AG08395 (cell line): ENCODE data around the gene CPEB1.

Source experiments
- DNase-seq: peaks from one replicate; pipeline ENCODE4 v3.0.0; 2012; ENCODE audit warnings: mixed read lengths, low spot score

CPEB1 gene

GRCh38 chr15:82595203-82595602 is 52.0 kb downstream of the CPEB1 start:
- no peak for DNase-seq

DNA sequence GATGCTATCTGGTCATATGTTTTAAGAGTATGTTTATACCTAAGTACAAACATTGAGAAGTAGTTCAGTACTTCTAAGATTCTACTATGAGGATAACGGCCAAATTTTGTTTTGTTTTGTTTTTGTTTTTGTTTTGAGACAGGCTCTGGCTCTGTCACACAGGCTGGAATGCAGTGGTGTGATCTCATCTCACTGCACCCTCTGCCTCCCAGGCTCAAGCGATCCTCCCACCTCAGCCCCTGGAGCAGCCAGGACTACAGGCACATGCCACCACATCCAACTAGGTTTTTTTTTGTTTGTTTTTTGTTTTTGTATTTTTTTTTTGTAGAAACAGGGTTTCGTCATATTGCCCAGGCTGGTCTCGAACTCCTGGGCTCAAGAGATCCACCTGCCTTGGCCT is 59.4 kb downstream of the CPEB1 start:
- DNase-seq, result no peak

DNA sequence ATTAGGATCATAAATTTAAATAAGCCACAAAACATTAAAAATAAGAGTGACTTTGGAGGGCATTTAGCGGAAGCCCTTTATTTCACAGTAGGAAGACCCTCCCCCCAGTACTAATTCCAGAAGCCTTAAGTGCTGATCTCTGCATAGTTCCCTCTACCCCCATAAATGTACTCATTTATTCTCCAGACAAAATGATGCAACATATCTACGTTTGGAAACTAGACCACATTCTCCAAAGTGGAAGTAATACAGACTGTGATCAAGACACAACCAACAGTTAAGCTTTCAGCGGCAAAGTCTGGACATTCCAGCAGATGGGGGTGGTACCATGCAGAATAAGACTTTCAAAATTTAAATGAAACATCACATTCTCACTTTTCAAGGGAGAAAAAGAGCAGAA is 62.1 kb downstream of the CPEB1 start:
- peak; percentile 53 for DNase-seq

GRCh38 chr15:82580713-82581112 is 66.5 kb downstream of the CPEB1 start:
- no peak for DNase-seq

DNA sequence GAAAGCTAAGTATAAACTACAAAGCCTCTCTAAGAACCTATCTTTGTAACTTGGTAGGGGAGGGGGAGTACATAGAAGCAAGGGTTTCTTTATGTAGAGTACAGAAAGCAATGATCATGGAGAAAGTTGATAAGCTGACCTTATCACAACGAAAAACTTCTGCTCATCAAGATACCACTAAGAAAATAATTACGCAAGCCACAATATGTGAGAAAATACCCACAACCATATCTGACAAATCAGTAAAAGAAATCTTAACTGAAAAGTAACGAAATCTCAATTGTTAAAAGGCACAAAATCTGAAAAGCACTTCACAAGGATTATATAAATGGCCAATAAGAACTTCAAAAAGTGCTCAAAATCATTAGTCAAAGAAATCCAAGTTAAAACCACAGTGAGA is 71.8 kb downstream of the CPEB1 start:
- DNase-seq, result no peak

- DNase-seq, result no peak
Measured at GRCh38 chr15:82572986-82573385, 74.2 kb downstream of the CPEB1 start.

DNA sequence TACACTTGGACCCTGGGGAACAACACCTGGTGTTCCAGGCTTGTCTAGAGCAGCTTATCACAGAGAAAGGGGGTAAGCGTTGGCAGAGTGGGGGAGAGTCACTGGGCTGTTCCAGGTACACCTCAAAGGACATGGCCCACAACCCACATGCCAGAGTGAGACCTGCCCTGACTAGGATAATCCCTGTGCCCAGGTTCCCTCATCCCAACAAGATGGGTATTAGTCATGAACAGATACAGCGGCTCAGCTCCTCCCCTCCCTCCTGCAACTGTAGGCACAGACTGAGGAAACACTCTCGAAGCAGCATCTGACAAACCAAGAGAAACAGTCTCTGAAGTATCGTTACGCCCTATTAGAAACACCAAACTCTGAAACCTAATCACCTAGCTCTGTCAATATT is 74.9 kb downstream of the CPEB1 start:
- no peak for DNase-seq

GRCh38 chr15:82571722-82572222 is 75.4 kb downstream of the CPEB1 start:
- DNase-seq, result peak; percentile 90

DNA sequence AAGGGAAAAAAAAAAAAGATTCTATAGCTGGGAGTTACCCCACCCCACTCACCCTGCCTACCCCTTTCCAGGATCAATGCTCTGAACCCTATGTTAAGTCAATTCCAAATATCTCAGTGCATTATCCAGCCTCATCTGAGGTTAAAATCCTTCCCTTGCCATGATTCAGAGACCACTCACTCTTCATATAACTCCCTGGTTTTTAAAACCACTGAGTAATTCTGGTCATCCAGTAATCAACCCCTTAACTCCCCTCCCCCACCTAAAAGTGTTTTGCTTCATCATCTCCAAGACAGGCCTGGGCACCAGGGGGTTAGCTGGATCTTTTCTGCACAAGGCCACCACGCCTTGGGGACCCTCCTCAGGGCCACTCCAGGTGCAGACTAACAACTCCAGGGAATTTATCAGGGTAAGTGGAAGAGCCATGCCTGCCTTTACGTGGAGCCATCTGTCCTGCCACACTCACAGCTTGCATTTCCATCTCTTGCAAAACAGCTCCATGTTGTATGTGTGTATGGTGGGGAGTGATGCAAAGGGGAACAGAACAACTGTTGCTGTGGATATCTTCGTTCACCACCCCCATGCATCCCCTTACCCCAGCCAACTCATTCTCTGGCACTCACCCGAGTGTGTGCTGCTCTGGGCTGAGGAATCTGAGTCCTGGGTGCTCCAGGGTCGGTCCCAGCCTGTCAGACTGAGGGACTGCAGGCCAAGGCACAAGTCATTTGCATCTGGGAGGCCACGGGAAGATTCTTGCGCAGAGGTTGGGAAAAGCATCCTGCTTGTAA is 76.2 kb downstream of the CPEB1 start:
- no peak for DNase-seq

- no peak for DNase-seq
Measured at GRCh38 chr15:82569834-82570233, 77.3 kb downstream of the CPEB1 start.

GRCh38 chr15:82568986-82569385 is 78.2 kb downstream of the CPEB1 start:
- DNase-seq, result no peak

- DNase-seq, result no peak
Measured at GRCh38 chr15:82567661-82568060, 79.5 kb downstream of the CPEB1 start.

- no peak for DNase-seq
Measured at GRCh38 chr15:82566690-82567089, 80.5 kb downstream of the CPEB1 start.

GRCh38 chr15:82558502-82558901 is 88.7 kb downstream of the CPEB1 start:
- DNase-seq, result no peak

GRCh38 chr15:82556315-82557035 is 90.7 kb downstream of the CPEB1 start:
- no peak for DNase-seq

GRCh38 chr15:82554849-82555248 is 92.3 kb downstream of the CPEB1 start:
- DNase-seq, result no peak

- DNase-seq, result peak; percentile 62
Measured at GRCh38 chr15:82554351-82554750, 92.8 kb downstream of the CPEB1 start.

DNA sequence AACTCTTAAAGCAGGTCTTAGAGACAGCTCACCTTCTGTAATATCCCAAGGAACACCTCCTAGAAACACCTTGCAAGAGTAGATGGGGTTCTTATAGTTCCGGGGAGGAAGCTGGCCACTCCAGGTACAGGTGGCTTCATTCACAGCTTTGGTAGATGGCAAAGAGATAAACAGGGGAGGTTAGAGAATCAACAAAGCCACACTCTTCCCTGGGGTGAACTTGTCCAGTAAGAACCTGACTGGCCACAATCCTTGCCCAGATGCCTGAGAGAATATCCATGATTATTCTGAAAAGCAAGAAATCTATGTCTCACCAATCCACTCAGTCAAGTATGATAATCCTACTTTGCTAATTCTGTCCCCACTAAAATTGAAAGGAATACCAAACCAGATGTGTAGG is 93.3 kb downstream of the CPEB1 start:
- DNase-seq, result no peak

- DNase-seq, result no peak
Measured at GRCh38 chr15:82552861-82553260, 94.3 kb downstream of the CPEB1 start.

- DNase-seq, result no peak
Measured at GRCh38 chr15:82551646-82552247, 95.4 kb downstream of the CPEB1 start.

DNA sequence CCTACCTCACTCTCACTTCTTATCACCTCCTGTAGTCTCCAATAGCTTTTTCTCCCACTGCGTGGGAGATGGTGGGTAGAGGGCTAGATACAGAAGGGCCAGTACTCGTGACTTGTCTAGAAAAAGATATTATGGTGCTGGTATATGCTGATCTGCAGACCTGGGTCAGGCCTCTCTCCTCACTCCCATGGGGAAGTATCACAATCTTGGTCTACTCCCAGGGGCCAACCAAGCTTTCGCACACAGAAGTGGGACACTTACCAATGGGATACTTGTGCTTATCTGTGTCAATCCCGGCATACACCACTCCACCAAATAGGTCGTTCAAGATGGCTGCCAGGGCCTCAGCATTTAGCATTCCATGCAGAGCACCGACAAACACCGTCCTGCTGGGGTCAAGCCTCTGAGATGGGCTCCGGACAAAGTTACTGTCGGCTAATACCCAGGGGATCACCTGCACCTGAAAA is 97.9 kb downstream of the CPEB1 start:
- no peak for DNase-seq

DNA sequence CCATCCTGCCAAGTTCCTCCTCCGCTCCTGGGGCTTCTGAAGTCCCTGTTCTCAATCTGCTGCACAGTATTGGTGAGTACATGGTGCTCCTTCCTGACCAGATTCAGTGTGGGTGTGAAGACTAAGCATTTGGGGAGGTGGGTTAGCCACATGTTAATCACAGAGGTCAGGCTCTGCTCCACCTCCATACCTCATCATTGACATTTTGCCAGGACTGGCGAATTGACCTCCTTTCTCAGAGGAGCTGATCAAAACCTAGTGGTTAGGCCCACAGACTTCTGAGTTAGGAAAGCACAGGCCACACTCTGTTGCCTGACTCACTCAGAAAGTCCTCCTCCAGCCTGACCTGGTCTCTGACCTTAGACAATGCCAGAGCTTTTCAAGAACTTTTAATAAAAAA is 98.5 kb downstream of the CPEB1 start:
- no peak for DNase-seq

GRCh38 chr15:82545478-82545877 is 101.7 kb downstream of the CPEB1 start:
- no peak for DNase-seq
